Measurements from ENCODE around the gene ODC1. TPM values are rescaled to one million over a fixed set of nuclear protein-coding genes. Genes with fewer than 3 reads are reported as not detected.

The ODC1 gene
- total and polyA plus RNA-seq, 10 donors, result 28.9 to 84.3 (median 63.4) TPM

DNA sequence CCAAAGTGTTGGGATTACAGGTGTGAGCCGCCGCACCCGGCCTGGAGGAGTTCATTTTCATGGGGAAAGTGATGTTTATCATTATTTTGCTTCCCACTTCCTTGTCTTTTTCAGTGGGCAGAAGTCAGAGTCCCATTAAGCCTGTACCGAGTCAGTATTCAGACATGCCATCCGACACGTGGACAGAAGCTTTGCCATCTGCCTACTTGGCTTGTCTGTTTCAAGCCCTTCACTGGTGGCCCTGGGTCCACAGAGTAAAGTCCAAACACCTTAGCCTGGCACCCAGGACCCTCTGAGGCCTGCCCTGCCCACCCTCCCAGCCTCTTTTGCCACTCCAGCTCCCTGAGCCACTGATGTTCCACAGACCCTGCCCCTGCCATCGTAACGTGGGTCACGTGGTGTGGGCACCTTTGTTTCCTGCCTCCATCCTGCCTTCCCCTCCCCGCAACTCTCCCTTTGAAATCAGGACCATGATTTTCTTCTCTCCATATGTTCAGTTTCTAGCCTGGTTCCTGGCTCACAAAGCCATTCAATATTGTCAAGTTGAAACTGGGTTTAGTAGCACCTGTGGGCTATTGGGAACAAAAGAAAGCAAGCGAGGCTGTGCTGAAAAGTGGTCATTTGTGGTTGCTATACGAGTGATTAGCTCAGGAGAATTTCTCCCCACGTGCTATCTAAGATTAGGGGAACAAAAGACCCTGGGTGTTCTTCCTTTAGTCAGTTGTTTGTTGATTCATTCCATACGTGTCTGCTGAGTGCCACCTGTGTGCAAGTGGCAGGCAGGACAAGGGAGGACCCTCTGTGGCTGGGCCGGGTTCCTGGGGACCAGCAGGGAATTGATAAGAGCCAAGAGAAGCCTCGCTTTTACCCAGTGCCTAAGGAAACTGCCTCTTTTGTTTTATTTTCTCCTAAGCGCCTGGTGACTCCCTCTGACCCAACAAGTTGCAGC is 5.1 kb upstream of the ODC1 start:
- Histone ChIP-seq H3K4me1 (peaks cover 0 to 19% (median 15%) of the 10 kb centered on the region in 6 donors), H3K27me3 (replicated peaks in 1 of 7) (no peaks in the 10 kb centered on the region), H3K36me3 (peaks cover 0 to 5% (median 0%) of the 10 kb centered on the region in 6 donors), H3K27ac (no peak overlapping the region), H3K4me3 (no peak overlapping the region), H3K9me3 (no peaks in the 10 kb centered on the region)
- no peak for DNase-seq
- WGBS, 5 donors, result 83 to 89% (median 88%) methylated on average over 17 of the region's 17 CpGs
- TF ChIP-seq, protein P1, sequence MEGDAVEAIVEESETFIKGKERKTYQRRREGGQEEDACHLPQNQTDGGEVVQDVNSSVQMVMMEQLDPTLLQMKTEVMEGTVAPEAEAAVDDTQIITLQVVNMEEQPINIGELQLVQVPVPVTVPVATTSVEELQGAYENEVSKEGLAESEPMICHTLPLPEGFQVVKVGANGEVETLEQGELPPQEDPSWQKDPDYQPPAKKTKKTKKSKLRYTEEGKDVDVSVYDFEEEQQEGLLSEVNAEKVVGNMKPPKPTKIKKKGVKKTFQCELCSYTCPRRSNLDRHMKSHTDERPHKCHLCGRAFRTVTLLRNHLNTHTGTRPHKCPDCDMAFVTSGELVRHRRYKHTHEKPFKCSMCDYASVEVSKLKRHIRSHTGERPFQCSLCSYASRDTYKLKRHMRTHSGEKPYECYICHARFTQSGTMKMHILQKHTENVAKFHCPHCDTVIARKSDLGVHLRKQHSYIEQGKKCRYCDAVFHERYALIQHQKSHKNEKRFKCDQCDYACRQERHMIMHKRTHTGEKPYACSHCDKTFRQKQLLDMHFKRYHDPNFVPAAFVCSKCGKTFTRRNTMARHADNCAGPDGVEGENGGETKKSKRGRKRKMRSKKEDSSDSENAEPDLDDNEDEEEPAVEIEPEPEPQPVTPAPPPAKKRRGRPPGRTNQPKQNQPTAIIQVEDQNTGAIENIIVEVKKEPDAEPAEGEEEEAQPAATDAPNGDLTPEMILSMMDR (IDR thresholded peaks at IDR 0.05 in 8 of 11, conservative IDR thresholded peaks at IDR 0.05 in 3 of 11), result no peak
- TF ChIP-seq POLR2AphosphoS5 (IDR thresholded peaks at IDR 0.05) (no peak), POLR2A (IDR thresholded peaks at IDR 0.05) (no peak)
- intact Hi-C loops (cut with DNase I; ENCODE audit: low total_unique reads), result no loop called here

DNA sequence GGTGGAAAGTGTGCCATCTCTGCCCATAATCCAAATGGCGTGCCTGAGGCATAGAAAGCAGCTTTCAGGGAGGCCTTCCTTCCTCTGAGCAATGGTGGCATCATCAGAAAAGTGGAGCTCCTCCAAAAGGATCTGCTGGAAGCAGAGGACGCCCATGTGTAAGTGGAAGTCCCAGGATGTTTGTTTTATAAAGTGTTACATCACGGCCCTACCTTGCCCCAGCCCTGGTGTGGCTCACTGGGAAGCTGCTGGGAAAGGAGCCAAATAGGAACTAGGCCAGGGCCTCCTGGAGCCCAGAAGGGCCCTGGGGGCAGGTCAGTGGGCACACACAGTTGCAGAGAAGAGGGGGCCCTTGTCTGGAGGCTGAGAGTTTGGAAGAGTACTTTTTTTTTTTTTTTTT is 4.2 kb upstream of the ODC1 start:
- Histone ChIP-seq H3K27me3 (replicated peaks in 1 of 7) (no peaks in the 10 kb centered on the region), H3K4me3 (no peak overlapping the region), H3K36me3 (peaks cover 0 to 5% (median 0%) of the 10 kb centered on the region in 6 donors), H3K9me3 (no peaks in the 10 kb centered on the region), H3K27ac (no peak overlapping the region), H3K4me1 (peaks cover 3 to 25% (median 20%) of the 10 kb centered on the region in 6 donors)
- DNase-seq, result no peak
- intact Hi-C loops (cut with DNase I; ENCODE audit: low total_unique reads), result no loop called here
- 61 to 74% (median 64%) methylated on average over 3 of the region's 3 CpGs for WGBS, 5 donors
- no peak for TF ChIP-seq POLR2AphosphoS5 (IDR thresholded peaks at IDR 0.05)

DNA sequence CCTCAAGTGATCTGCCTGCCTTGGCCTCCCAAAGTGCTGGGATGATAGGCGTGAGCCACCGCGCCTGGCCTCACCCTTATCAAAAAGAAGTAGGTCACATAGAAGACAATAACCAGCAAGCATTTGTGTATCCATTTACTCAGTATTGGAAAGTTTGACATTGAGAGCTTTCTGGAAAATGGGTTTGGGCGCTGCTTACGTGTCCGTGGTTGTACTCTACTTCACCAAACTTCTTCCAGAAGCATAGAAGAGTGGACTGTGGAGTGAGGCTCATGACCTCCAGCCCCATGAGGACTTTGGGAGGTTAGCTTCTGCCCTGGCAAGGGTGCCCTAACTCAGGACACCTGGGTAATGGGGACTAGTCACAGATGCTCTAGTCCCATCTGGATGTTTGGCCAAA is 3.7 kb upstream of the ODC1 start:
- Histone ChIP-seq H3K36me3 (peaks cover 0 to 5% (median 0%) of the 10 kb centered on the region in 6 donors), H3K9me3 (no peaks in the 10 kb centered on the region), H3K27ac (no peak overlapping the region), H3K27me3 (replicated peaks in 1 of 7) (no peaks in the 10 kb centered on the region), H3K4me1 (peaks cover 8 to 30% (median 25%) of the 10 kb centered on the region in 6 donors), H3K4me3 (no peak overlapping the region)
- TF ChIP-seq, protein P1 (IDR thresholded peaks at IDR 0.05 in 8 of 11, conservative IDR thresholded peaks at IDR 0.05 in 3 of 11), result no peak
- TF ChIP-seq POLR2A (IDR thresholded peaks at IDR 0.05) (no peak), POLR2AphosphoS5 (IDR thresholded peaks at IDR 0.05) (no peak)
- 96 to 98% (median 98%) methylated on average over 6 of the region's 6 CpGs for WGBS, 5 donors
- intact Hi-C loops (cut with DNase I; ENCODE audit: low total_unique reads), result no loop called here
- DNase-seq, result no peak

DNA sequence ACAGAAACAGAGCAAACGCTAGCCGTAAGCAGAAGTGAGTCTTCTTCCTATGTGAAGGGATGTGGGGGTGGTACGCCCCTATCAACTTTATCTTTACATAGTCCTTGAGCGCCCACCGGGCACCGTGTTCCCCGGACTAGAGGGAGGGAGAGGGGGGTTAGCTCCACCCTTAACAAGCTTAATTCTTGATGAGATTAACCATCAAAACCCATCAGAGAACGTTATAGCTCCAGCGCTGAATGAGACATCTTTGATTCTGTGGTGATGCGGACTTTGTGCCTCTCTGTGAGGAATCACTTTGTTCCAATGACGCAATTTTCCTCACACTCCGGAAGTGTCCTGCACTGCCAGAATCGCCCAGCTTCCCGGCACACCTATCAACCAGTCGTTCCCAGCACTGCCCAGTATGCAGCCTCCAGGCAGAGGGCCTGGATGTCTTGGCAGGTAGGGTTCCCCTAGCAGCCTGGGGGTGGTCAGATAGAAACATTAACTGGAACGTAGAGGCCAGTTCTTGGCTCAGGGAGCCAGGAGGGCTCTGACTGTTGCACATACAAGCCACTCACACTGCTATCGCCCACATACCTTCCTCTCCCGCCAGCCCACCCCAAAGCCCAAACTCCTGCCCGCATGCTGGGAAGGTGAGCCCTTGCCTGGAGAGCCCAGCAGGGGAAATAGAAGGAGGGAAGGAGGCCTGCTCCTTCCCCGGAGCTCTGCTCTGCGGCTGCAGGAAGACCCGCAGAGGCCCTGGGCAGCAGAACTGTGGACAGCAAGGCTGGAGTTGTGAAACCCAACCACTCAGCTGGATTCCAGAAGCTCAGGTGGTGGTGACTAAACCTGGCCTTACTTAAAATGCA is 1.9 kb upstream of the ODC1 start:
- no peaks in the 10 kb centered on the region for H3K27me3 ChIP-seq (replicated peaks in 1 of 7)
- TF ChIP-seq POLR2AphosphoS5 (IDR thresholded peaks at IDR 0.05) (no peak), POLR2A (IDR thresholded peaks at IDR 0.05) (no peak)
- TF ChIP-seq, protein P1 (IDR thresholded peaks at IDR 0.05 in 8 of 11, conservative IDR thresholded peaks at IDR 0.05 in 3 of 11), result no peak
- peaks cover 18 to 47% (median 43%) of the 10 kb centered on the region in 6 donors for H3K4me1 ChIP-seq
- no peaks in the 10 kb centered on the region for H3K9me3 ChIP-seq
- peaks cover 0 to under 1% (median 0%) of the 10 kb centered on the region in 6 donors for H3K36me3 ChIP-seq
- WGBS, 5 donors, result 74 to 89% (median 82%) methylated on average over 21 to 22 of the region's 22 CpGs
- H3K27ac ChIP-seq, result no peak overlapping the region
- intact Hi-C loops (cut with DNase I; ENCODE audit: low total_unique reads), result no loop called here
- no peak overlapping the region for H3K4me3 ChIP-seq
- DNase-seq, result no peak

Data from spleen (tissue), 11 donors.